GM12872 (cell line): Measurements from ENCODE around the gene MAP3K14.

Experiments used
- TF ChIP-seq, protein P1 (sequence below): IDR thresholded peaks from 3 replicates; pipeline ENCODE4 v1.5.1; 2011; ENCODE audit warnings: low read depth, mild to moderate bottlenecking, low read length, moderate library complexity; ENCODE audit not compliant: insufficient read depth

The MAP3K14 gene

DNA sequence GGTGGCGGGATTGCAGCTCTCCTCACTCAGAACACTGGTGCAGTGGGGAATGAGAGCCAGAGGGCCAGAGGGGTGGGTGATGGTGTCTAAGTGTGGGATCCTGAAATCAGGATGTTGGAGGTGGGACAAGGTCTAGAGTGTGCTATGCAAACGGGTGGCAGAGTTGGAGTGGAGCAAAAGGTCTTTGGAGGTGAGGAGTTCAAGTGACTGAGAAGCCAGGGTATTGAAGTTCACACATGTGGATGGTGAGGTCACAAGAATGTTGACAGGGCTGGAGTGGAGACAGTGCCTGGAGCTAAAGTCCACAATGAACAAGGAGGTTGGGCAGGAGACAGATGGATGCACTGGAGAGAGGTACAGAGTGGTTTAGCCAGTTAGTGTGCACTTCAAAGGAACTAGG, 38.3 kb upstream of the MAP3K14 start:
- TF ChIP-seq, protein P1, sequence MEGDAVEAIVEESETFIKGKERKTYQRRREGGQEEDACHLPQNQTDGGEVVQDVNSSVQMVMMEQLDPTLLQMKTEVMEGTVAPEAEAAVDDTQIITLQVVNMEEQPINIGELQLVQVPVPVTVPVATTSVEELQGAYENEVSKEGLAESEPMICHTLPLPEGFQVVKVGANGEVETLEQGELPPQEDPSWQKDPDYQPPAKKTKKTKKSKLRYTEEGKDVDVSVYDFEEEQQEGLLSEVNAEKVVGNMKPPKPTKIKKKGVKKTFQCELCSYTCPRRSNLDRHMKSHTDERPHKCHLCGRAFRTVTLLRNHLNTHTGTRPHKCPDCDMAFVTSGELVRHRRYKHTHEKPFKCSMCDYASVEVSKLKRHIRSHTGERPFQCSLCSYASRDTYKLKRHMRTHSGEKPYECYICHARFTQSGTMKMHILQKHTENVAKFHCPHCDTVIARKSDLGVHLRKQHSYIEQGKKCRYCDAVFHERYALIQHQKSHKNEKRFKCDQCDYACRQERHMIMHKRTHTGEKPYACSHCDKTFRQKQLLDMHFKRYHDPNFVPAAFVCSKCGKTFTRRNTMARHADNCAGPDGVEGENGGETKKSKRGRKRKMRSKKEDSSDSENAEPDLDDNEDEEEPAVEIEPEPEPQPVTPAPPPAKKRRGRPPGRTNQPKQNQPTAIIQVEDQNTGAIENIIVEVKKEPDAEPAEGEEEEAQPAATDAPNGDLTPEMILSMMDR, result no peak

DNA sequence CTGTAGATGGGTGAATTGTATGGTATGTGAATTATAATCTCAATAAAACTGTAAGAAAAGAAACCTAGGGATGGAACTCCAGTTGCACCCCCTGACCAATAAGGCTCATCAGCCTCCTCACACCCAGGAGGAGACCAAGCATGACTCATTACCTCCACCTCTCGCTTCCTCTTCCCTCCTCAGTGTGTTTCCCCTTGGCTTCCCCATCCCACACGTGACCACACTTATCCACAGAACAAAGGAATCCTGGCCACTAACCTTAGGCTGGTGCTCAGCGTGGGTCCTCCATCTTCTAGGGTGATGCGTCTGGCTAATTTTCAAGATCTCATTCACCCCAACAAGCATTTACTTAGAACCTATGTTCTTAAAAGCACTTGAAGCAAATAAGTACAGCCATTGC, 36.2 kb upstream of the MAP3K14 start:
- TF ChIP-seq, protein P1, result no peak

DNA sequence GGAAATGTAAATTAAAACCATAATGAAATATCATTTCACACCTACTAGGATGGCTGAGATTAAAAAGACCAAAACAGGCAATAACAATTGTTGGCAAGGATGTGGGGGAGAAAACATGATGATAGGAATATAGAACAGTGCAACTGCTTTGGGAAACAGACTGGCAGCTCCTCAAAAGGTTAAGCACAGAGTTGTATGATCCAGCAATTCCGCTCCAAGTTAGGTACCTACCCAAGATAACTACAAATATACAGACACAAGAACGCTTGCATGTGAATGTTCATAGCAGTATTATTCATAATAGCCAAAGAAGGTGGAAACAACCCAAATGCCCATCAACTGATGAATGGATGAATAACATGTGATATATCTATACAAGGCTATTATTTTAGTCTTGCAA, 35.0 kb upstream of the MAP3K14 start:
- TF ChIP-seq, protein P1, result no peak

DNA sequence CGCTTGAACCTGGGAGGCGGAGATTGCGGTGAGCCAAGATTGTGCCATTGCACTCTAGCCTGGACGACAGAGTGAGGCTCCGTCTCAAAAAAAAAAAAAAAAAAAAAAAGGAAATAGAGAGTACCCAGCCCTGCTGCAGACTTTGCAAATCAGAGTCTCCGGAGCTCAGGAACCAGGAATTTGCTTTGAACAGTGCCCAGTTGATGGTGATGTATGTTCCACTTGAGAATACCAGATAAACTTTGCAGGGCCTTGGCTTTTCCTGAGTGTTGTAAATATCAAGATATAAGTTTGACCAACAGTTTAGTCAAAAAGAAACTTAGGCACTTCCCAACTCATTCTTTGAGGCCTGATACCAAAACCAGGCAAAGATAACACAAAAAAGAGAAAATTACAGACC, 30.6 kb upstream of the MAP3K14 start:
- TF ChIP-seq, protein P1, result no peak

DNA sequence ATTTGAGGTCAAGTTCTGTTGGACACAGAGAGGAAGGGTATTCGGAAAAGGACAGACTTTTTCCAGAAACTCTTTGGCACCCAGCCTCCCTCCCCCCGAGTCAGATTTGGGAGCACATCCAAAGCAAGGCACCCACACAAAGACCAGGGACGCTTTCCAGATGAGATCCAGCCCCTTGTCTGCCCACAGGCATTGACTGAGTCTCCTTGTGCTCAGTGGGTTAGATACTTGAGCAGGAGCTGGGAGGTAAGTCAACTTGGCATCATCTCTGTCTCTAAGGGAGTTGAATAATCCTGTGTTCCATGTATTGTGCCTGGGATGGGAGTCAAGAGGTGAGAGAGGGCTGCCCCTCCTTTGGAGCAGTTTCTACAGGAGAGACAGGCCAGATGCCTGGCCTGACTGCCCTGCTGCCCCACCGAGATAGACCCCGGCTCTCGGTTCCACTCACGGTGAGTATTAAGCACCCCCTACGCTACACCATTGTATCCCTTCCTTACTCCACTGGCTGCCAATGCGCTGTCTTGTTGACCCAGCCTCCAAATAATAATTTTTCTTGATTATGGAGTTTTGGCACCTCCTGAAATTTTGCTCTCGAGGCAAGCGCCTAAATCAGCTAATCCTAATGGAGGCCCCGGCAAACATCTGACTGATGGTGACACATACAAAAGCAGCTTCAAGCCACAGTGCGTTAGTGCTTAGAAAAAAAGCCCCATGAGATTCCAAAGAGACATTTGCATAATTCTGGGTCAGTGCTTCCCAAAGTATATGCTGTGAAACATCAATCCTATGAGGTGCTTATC, 29.6 kb upstream of the MAP3K14 start:
- TF ChIP-seq, protein P1, result no peak

DNA sequence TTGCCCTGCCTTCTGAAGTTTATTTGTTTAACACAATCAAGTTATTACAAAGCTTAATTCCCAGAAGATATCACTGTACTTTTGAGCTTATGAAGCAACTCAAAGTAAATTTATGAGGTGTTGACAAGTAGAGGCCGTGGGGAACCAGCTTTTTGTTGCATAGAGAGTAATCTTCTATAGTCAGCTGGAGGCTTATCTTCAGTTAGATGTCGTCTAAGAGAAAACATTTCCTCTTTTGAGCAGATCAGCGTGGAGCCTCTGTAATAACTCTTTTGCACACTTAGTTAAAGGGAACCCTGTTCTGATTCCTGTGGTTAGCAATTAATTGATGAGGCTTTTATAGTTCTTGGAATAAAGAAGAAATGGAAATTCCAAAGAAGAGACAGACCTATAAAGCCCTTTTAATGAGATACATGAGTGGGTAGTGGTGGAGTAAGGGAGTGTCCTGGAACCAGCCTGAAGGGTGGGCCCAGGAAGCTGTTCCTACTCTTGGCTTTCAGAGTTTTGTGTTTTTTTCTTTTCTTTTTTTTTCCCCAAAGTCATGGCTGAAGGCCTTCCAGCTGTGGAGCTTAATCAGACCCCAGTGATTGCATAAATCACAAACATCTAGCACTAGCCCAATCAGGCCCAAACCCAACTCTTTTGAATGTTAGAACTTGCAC, 28.9 kb upstream of the MAP3K14 start:
- TF ChIP-seq, protein P1, result no peak

DNA sequence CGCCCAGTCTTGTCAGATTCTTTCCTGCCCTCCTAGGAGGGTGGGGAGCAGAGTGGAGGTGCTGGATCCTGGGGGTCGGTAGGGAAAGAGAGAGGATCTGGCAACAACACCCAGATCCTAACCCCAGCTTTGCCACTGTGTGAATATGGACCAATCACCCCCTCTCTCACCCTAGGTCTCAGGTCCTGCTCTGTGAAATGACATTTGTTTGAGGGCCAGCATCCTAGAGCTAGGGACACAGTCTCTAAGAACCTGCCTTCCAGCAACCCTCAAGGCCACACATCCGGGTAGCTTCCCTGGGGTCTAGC, 28.4 kb upstream of the MAP3K14 start:
- TF ChIP-seq, protein P1, result no peak
